Lower leg skin (tissue), 4 donors: ENCODE results near the gene LRBA. TPM values are rescaled to one million over a fixed set of nuclear protein-coding genes. Genes with fewer than 3 reads are reported as not detected.

Experiments
- DNase-seq, 2 donors: peaks; one replicate each; pipeline ENCODE4 v3.0.0-alpha.2; 2019; ENCODE audit warnings: low spot score in 2 of 2
- H3K4me3 ChIP-seq: fragments of 200-600 bp; sonication (generic); 2 replicates; pipeline ENCODE4 v1.5.1; 2017; ENCODE audit warnings: mild to moderate bottlenecking, low read depth; ENCODE audit not compliant: poor library complexity, severe bottlenecking
- CTCF ChIP-seq, 3 donors: fragments of 450-650 bp; IDR thresholded peaks; one replicate each; pipeline ENCODE4 v1.5.1; 2016; ENCODE audit warnings: antibody characterized with exemption in 3 of 3, mild to moderate bottlenecking in 3 of 3, moderate library complexity in 2 of 3
- POLR2A ChIP-seq, 2 donors: fragments of 450-650 bp; IDR thresholded peaks; one replicate each; pipeline ENCODE4 v1.6.1; 2016 to 2017; ENCODE audit warnings: antibody characterized with exemption in 2 of 2, mild to moderate bottlenecking in 1 of 2, moderate library complexity in 1 of 2
- WGBS, 2 donors: methylation state at CpG; one replicate each; pipeline ENCODE4 v1.1.5; 2018; 5-methylcytosine and 5-hydroxymethylcytosine counted together
- intact Hi-C: fragments of 100-400 bp; cut with DNase I; formaldehyde crosslinking; loops from one replicate; pipeline ENCODE4 v1.15.0; 2023; ENCODE audit warnings: low total_unique reads
- total RNA-seq, 4 donors: library from RNA; depleted of rRNA; stranded (reverse); fragments of >200 nt; gene quantifications; one replicate each; pipeline ENCODE4 v1.1.0, GENCODE V29; 2016

Gene LRBA
- total RNA-seq, 4 donors from 2014 or later = 71.9 to 86.8 (median 75.0) TPM

GRCh38 chr4:150827226-150827625, 187.9 kb downstream of the LRBA start:
- intact Hi-C loops = no loop called here
- H3K4me3 ChIP-seq = no peak overlapping the region
- 93 to 96% methylated on average over 1 of the region's 1 CpG for WGBS, 2 donors
- no peak for TF ChIP-seq CTCF (IDR thresholded peaks at IDR 0.05)
- no peak for TF ChIP-seq POLR2A (IDR thresholded peaks at IDR 0.05)
- no peak for DNase-seq

DNA sequence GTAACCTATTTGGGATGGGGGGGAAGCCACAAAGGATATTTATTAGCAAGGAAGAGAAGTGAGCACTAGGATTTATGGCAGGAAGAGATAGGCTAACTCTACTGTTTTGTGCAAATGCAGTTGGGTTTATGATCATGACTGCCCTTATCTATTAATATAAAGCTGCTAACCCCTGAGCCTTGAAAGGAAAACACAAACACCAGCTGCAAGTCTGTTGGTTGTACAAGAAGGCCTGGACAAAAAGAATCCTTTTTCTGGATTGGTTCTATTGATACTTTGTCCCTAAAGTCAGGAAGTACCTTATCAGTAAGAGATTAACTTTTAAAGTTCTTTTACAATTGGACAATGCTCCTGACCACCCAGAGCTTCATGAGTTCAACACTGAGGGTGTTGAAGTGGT, 188.8 kb downstream of the LRBA start:
- no peak for DNase-seq
- intact Hi-C loops = no loop called here

DNA sequence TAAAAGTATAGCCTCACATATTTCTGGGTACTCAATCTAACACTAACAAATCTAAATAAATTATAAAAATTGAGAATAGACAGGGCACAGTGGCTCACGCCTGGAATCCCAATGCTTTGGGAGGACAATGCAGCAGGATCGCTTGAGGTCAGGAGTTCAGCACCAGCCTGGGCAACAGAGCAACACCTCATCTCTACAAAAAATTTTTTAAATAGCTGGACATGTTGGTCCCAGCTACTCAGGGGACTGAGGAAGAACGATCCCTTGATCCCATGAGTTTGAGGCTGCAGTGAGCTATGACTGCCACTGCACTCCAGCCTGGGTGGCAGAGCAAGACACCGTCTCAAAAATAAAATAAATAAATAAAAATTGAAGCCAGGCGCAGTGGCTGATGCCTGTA, 192.7 kb downstream of the LRBA start:
- TF ChIP-seq CTCF (IDR thresholded peaks at IDR 0.05) = no peak
- TF ChIP-seq POLR2A (IDR thresholded peaks at IDR 0.05) = no peak
- no peak overlapping the region for H3K4me3 ChIP-seq
- intact Hi-C loops = no loop called here
- WGBS, 2 donors = 90 to 92% methylated on average over 5 of the region's 5 CpGs
- no peak for DNase-seq

More for the DNA sequence above, 188.8 kb downstream of the LRBA start:
- no peak overlapping the region for H3K4me3 ChIP-seq
- no peak for TF ChIP-seq CTCF (IDR thresholded peaks at IDR 0.05)
- TF ChIP-seq POLR2A (IDR thresholded peaks at IDR 0.05) = no peak

- DNase-seq = no peak
- no peak overlapping the region for H3K4me3 ChIP-seq
- TF ChIP-seq POLR2A (IDR thresholded peaks at IDR 0.05) (no peak), CTCF (IDR thresholded peaks at IDR 0.05) (no peak)
- intact Hi-C loops = no loop called here
Observed at GRCh38 chr4:150821641-150822040, 193.4 kb downstream of the LRBA start.

- no peak overlapping the region for H3K4me3 ChIP-seq
- intact Hi-C loops = no loop called here
- TF ChIP-seq POLR2A (IDR thresholded peaks at IDR 0.05) (no peak), CTCF (IDR thresholded peaks at IDR 0.05) (no peak)
- DNase-seq = no peak
- WGBS, 2 donors = 95 to 98% methylated on average over 1 of the region's 1 CpG
Observed at GRCh38 chr4:150820409-150820808, 194.7 kb downstream of the LRBA start.

- intact Hi-C loops = no loop called here
- H3K4me3 ChIP-seq = no peak overlapping the region
- DNase-seq = no peak
- TF ChIP-seq POLR2A (IDR thresholded peaks at IDR 0.05) = no peak
- TF ChIP-seq CTCF (IDR thresholded peaks at IDR 0.05) = no peak
Observed at GRCh38 chr4:150818661-150819060, 196.4 kb downstream of the LRBA start.
